SK-N-SH (cell line): ENCODE data around the gene SLAIN1. TPM values are rescaled to one million over a fixed set of nuclear protein-coding genes. Genes with fewer than 3 reads are reported as not detected.

ENCODE experiments used
- CTCF ChIA-PET: fragments of 300-600, 350-600 bp; formaldehyde crosslinking; extraction: SDS; loops from one replicate; lab custom pipeline; 2021; lab: Yijun Ruan, JAX
- POLR2A ChIA-PET: fragments of 350-600 bp; sonication (Branson Sonifier 250); formaldehyde crosslinking; extraction: SDS; loops from one replicate; lab custom pipeline; 2020; ENCODE audit warnings: antibody characterized with exemption, inconsistent platforms; lab: Yijun Ruan, JAX
- DNase-seq: peaks from one replicate; pipeline ENCODE4 v3.0.0; 2012
- H2AFZ ChIP-seq: fragments of 200-600 bp; sonication (generic); 2 replicates; pipeline ENCODE4 v1.8.1; 2016; ENCODE audit warnings: antibody characterized with exemption, mild to moderate bottlenecking, low read depth
- H3F3A ChIP-seq: fragments of 200-600 bp; sonication (generic); replicated peaks from 2 replicates; pipeline ENCODE3; 2016; ENCODE audit warnings: antibody characterized with exemption, mild to moderate bottlenecking; ENCODE audit not compliant: insufficient read depth
- H3K27ac ChIP-seq, 2 experiments: fragments of 200-500 bp in 1 of 2; fragments of 200-600 bp in 1 of 2; sonication (Bioruptor generic) in 1 of 2; sonication (generic), shearing (Covaris generic) in 1 of 2; 2 replicates each; pipeline versions ENCODE4 v1.5.1 to v1.6.1; 2014 to 2016; ENCODE audit warnings: low read depth in 2 of 2, inconsistent platforms in 1 of 2, low read length in 1 of 2, mild to moderate bottlenecking in 1 of 2, mixed read lengths in 1 of 2
- H3K27me3 ChIP-seq: fragments of 200-600 bp; sonication (generic), shearing (Covaris generic); 2 replicates; pipeline ENCODE4 v1.6.1; 2016; ENCODE audit warnings: mixed run types; ENCODE audit not compliant: insufficient read depth
- H3K36me3 ChIP-seq, 2 experiments: fragments of 200-500 bp in 1 of 2; fragments of 200-600 bp in 1 of 2; sonication (Bioruptor generic) in 1 of 2; sonication (generic) in 1 of 2; replicated peaks in 1 of 2; 2 replicates each; pipeline versions ENCODE3 to v1.5.1; 2014 to 2016; ENCODE audit warnings: low read length in 1 of 2, mild to moderate bottlenecking in 1 of 2; ENCODE audit not compliant: insufficient read depth in 2 of 2, control insufficient read depth in 1 of 2
- H3K4me1 ChIP-seq, 2 experiments: fragments of 200-500 bp in 1 of 2; fragments of 200-600 bp in 1 of 2; sonication (Bioruptor generic) in 1 of 2; sonication (generic), shearing (Covaris generic) in 1 of 2; 2 replicates each; pipeline versions ENCODE4 v1.5.1 to v1.6.1; 2014 to 2016; ENCODE audit warnings: low read depth in 1 of 2, low read length in 1 of 2, mixed run types in 1 of 2; ENCODE audit not compliant: insufficient read depth in 2 of 2, control insufficient read depth in 1 of 2
- H3K4me2 ChIP-seq: fragments of 200-600 bp; sonication (generic), shearing (Covaris generic); 2 replicates; pipeline ENCODE4 v1.6.1; 2017; ENCODE audit warnings: mixed run types
- H3K4me3 ChIP-seq, 2 experiments: fragments of 200-500 bp in 1 of 2; fragments of 200-600 bp in 1 of 2; sonication (Bioruptor generic) in 1 of 2; sonication (generic), shearing (Covaris generic) in 1 of 2; 2 replicates each; pipeline versions ENCODE4 v1.5.1 to v1.8.1; 2014 to 2016; ENCODE audit warnings: low read depth in 2 of 2, inconsistent platforms in 1 of 2, low read length in 1 of 2, mild to moderate bottlenecking in 1 of 2, mixed read lengths in 1 of 2, moderate library complexity in 1 of 2
- H3K79me2 ChIP-seq: fragments of 200-600 bp; sonication (generic); 2 replicates; pipeline ENCODE4 v1.8.1; 2017; ENCODE audit warnings: mild to moderate bottlenecking; ENCODE audit not compliant: insufficient read depth
- H3K9ac ChIP-seq: fragments of 200-600 bp; sonication (generic); 2 replicates; pipeline ENCODE4 v1.6.1; 2017; ENCODE audit warnings: mixed run types
- H3K9me2 ChIP-seq: fragments of 200-600 bp; sonication (generic); 2 replicates; pipeline ENCODE4 v1.6.1; 2017; ENCODE audit warnings: mixed run types
- H3K9me3 ChIP-seq: fragments of 200-600 bp; sonication (generic); 2 replicates; pipeline ENCODE4 v1.6.1; 2017; ENCODE audit warnings: mixed run types, mild to moderate bottlenecking, moderate library complexity
- H4K20me1 ChIP-seq: fragments of 200-600 bp; sonication (generic); 2 replicates; pipeline ENCODE4 v1.6.1; 2017; ENCODE audit warnings: mild to moderate bottlenecking, mixed run types; ENCODE audit not compliant: insufficient read depth
- CHD2 ChIP-seq: fragments of 150-350 bp; IDR thresholded peaks from 2 replicates; pipeline ENCODE4 v1.6.1; 2018; ENCODE audit warnings: low read length; ENCODE audit not compliant: partially characterized antibody
- ELF1 ChIP-seq: IDR thresholded peaks from 2 replicates; pipeline ENCODE4 v1.4.0; 2012
- NRF1 ChIP-seq: IDR thresholded peaks from 2 replicates; pipeline ENCODE4 v1.6.1; 2012; ENCODE audit warnings: low read depth, mild to moderate bottlenecking, low read length
- POLR2AphosphoS5 ChIP-seq: IDR thresholded peaks from 2 replicates; pipeline ENCODE4 v1.6.1; 2012; ENCODE audit warnings: low read depth, low read length
- RAD21 ChIP-seq: IDR thresholded peaks from 2 replicates; pipeline ENCODE4 v1.6.1; 2012; ENCODE audit warnings: mild to moderate bottlenecking, low read length
- RFX5 ChIP-seq: IDR thresholded peaks from 2 replicates; pipeline ENCODE4 v1.6.1; 2012; ENCODE audit warnings: mild to moderate bottlenecking, improper control_type of control experiment, low read length
- WGBS: methylation state at CpG from one replicate; pipeline ENCODE4 v1.1.6; 2017; ENCODE audit warnings: low lambda C conversion rate; 5-methylcytosine and 5-hydroxymethylcytosine counted together
- polyA plus RNA-seq, 3 experiments: library from polyadenylated mRNA; depleted of rRNA; stranded (reverse); fragments of >200 nt; gene quantifications; 2 replicates each; pipeline ENCODE4 v1.2.3, GENCODE V29; 2012
- TF ChIP-seq, protein P1 (sequence below): IDR thresholded peaks from 2 replicates; pipeline ENCODE4 v1.6.1; 2012; ENCODE audit warnings: mild to moderate bottlenecking, low read depth, low read length, moderate library complexity
- TF ChIP-seq, protein P2 (sequence below): fragments of 200-600 bp; sonication (generic); IDR thresholded peaks from 2 replicates; pipeline ENCODE4 v1.6.1; 2017; ENCODE audit warnings: antibody characterized with exemption, mild to moderate bottlenecking, moderate library complexity

Gene SLAIN1
- polyA plus RNA-seq, 1 of the 3 experiments (the other 2 are of a cell fraction): 1.6 TPM

DNA sequence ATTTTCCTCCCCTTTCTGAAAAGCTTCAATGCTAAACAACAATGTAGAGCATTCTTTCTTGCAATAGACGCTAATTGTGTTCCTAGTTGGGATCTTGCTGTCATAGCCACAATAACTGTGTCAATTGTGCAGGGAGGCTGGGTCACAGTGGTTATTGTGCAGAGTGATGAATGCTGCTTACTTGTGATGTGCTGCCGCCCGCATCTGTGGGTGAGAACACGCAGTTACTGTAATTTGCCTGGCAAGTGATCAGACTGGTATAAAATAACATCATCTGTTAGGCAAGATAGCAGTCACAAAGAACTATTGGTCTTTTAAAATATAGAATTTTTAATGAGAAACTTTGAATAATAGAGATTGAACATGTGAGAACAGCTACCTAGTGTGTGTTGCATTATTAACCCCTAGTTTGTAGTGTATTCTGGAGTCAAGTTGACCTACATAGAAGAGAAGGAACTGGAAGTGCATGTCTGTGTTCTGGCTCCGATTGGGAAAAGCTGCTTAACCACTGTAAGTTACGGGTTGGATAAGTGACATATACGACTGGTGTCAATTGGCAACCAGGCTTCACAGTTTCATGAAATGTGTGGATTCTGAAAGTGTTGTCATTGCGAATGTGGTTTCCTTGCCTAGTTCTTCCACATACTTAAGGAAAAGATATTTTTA is 43.6 kb downstream of the SLAIN1 start:
- H3F3A ChIP-seq: no peaks in the 10 kb centered on the region
- H4K20me1 ChIP-seq: no peaks in the 10 kb centered on the region
- H3K79me2 ChIP-seq: no peaks in the 10 kb centered on the region
- WGBS: 79% methylated on average over 8 of the region's 8 CpGs
- TF ChIP-seq RFX5: no peak
- TF ChIP-seq, all 33 proteins: peak for 0
- H3K4me2 ChIP-seq: no peak overlapping the region
- H3K9ac ChIP-seq: no peak overlapping the region
- H2AFZ ChIP-seq: no peak overlapping the region
- CTCF ChIA-PET: interaction anchor here (0.6 to 1.0 kb wide), 4 partner anchors 14 to 1241 kb away, joined by 3 to 4 read pairs (median 3); no protein-coding TSS in a partner anchor
- no peaks in the 10 kb centered on the region for H3K27me3 ChIP-seq
- no peaks in the 10 kb centered on the region; a peak in 2 of 4 replicates for H3K4me1 ChIP-seq
- H3K9me2 ChIP-seq: no peaks in the 10 kb centered on the region
- no peak overlapping the region for H3K4me3 ChIP-seq
- no peaks in the 10 kb centered on the region for H3K9me3 ChIP-seq
- POLR2A ChIA-PET: no interaction called here
- H3K27ac ChIP-seq: no peak overlapping the region
- DNase-seq: no peak
- H3K36me3 ChIP-seq: no peaks in the 10 kb centered on the region

DNA sequence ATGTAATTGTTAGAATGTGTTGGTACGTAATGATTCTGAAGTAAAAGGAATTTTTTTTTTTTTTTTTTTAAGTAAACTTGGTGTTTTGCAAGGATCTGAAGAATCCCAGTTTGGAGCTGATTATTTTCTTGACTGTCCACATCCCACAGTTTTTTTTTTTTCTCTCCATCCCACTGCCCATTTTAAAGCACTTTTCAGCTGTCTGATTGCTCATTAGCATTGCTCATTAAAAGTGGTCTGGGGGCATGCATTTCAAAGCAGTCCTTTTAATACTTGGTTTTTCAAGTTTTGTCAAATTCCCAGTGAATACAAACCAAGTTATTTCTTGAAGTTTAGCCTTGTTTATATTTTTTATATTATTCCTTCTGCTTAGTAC is 44.1 kb downstream of the SLAIN1 start:
- CTCF ChIA-PET: interaction anchor here (0.6 to 1.0 kb wide), 3 partner anchors 15 to 158 kb away, joined by 3 read pairs; no protein-coding TSS in a partner anchor

More for the DNA sequence above, 44.1 kb downstream of the SLAIN1 start:
- Histone ChIP-seq H3K4me2 (no peak overlapping the region), H3K9me2 (no peaks in the 10 kb centered on the region), H4K20me1 (no peaks in the 10 kb centered on the region), H2AFZ (no peak overlapping the region), H3K4me1 (no peaks in the 10 kb centered on the region; a peak in 2 of 4 replicates), H3K27me3 (no peaks in the 10 kb centered on the region), H3K79me2 (no peaks in the 10 kb centered on the region), H3K27ac (no peak overlapping the region), H3K4me3 (no peak overlapping the region)
- POLR2A ChIA-PET: no interaction called here
- WGBS: 83% methylated on average over 1 of the region's 1 CpG
- no peak for DNase-seq
- TF ChIP-seq ELF1 (no peak), POLR2AphosphoS5 (no peak), RAD21 (no peak), CHD2 (no peak), NRF1 (no peak)
- TF ChIP-seq, protein P1, sequence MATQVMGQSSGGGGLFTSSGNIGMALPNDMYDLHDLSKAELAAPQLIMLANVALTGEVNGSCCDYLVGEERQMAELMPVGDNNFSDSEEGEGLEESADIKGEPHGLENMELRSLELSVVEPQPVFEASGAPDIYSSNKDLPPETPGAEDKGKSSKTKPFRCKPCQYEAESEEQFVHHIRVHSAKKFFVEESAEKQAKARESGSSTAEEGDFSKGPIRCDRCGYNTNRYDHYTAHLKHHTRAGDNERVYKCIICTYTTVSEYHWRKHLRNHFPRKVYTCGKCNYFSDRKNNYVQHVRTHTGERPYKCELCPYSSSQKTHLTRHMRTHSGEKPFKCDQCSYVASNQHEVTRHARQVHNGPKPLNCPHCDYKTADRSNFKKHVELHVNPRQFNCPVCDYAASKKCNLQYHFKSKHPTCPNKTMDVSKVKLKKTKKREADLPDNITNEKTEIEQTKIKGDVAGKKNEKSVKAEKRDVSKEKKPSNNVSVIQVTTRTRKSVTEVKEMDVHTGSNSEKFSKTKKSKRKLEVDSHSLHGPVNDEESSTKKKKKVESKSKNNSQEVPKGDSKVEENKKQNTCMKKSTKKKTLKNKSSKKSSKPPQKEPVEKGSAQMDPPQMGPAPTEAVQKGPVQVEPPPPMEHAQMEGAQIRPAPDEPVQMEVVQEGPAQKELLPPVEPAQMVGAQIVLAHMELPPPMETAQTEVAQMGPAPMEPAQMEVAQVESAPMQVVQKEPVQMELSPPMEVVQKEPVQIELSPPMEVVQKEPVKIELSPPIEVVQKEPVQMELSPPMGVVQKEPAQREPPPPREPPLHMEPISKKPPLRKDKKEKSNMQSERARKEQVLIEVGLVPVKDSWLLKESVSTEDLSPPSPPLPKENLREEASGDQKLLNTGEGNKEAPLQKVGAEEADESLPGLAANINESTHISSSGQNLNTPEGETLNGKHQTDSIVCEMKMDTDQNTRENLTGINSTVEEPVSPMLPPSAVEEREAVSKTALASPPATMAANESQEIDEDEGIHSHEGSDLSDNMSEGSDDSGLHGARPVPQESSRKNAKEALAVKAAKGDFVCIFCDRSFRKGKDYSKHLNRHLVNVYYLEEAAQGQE: no peak
- TF ChIP-seq, protein P2, sequence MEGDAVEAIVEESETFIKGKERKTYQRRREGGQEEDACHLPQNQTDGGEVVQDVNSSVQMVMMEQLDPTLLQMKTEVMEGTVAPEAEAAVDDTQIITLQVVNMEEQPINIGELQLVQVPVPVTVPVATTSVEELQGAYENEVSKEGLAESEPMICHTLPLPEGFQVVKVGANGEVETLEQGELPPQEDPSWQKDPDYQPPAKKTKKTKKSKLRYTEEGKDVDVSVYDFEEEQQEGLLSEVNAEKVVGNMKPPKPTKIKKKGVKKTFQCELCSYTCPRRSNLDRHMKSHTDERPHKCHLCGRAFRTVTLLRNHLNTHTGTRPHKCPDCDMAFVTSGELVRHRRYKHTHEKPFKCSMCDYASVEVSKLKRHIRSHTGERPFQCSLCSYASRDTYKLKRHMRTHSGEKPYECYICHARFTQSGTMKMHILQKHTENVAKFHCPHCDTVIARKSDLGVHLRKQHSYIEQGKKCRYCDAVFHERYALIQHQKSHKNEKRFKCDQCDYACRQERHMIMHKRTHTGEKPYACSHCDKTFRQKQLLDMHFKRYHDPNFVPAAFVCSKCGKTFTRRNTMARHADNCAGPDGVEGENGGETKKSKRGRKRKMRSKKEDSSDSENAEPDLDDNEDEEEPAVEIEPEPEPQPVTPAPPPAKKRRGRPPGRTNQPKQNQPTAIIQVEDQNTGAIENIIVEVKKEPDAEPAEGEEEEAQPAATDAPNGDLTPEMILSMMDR: no peak
- TF ChIP-seq, all 33 proteins: peak for 0
- H3F3A ChIP-seq: no peaks in the 10 kb centered on the region
- no peaks in the 10 kb centered on the region for H3K9me3 ChIP-seq
- H3K9ac ChIP-seq: no peak overlapping the region
- no peaks in the 10 kb centered on the region for H3K36me3 ChIP-seq
